Neuronal stem cell (in vitro differentiated cells): Measurements from ENCODE around the gene HERC3.

ENCODE experiments used
- DNase-seq: peaks from one replicate; pipeline ENCODE4 v3.0.0-alpha.2; 2013; ENCODE audit warnings: low spot score
- H2AFZ ChIP-seq: one replicate; pipeline ENCODE4 v1.6.1; 2013; ENCODE audit warnings: mild to moderate bottlenecking, low read length, inconsistent platforms
- H2AK5ac ChIP-seq: 2 replicates; pipeline ENCODE4 v1.6.1; 2013; ENCODE audit warnings: low read depth, mild to moderate bottlenecking, inconsistent platforms, low read length, moderate library complexity, mixed read lengths
- H2BK120ac ChIP-seq: 2 replicates; pipeline ENCODE4 v1.6.1; 2013; ENCODE audit warnings: low read depth, mild to moderate bottlenecking, inconsistent platforms, low read length, moderate library complexity, mixed read lengths
- H2BK12ac ChIP-seq: one replicate; pipeline ENCODE4 v1.6.1; 2013; ENCODE audit warnings: low read length, inconsistent platforms
- H2BK15ac ChIP-seq: 2 replicates; pipeline ENCODE4 v1.6.1; 2013; ENCODE audit warnings: mild to moderate bottlenecking, low read length, inconsistent platforms, mixed read lengths
- H2BK5ac ChIP-seq: one replicate; pipeline ENCODE4 v1.6.1; 2013; ENCODE audit warnings: inconsistent platforms, mild to moderate bottlenecking, low read length, moderate library complexity
- H3K14ac ChIP-seq: one replicate; pipeline ENCODE4 v1.6.1; 2013; ENCODE audit warnings: low read length, inconsistent platforms
- H3K18ac ChIP-seq: 2 replicates; pipeline ENCODE4 v1.6.1; 2013; ENCODE audit warnings: low read length, inconsistent platforms
- H3K23ac ChIP-seq: 2 replicates; pipeline ENCODE4 v1.6.1; 2013; ENCODE audit warnings: low read depth, mild to moderate bottlenecking, mixed read lengths, low read length, inconsistent platforms; ENCODE audit not compliant: poor library complexity
- H3K27ac ChIP-seq: replicated peaks from 3 replicates; pipeline ENCODE4 v1.5.1; 2013; ENCODE audit warnings: low read length, inconsistent platforms
- H3K27me3 ChIP-seq, 3 experiments: 2 replicates each; pipeline ENCODE4 v1.6.1; 2013; ENCODE audit warnings: low read length in 3 of 3, mild to moderate bottlenecking in 2 of 3, inconsistent platforms in 1 of 3, low read depth in 1 of 3, mixed read lengths in 1 of 3, moderate library complexity in 1 of 3; ENCODE audit not compliant: control insufficient read depth in 3 of 3, insufficient read depth in 3 of 3
- H3K36me3 ChIP-seq, 2 donors: replicated peaks in 1 of 2; 2 replicates each; pipeline ENCODE4 v1.6.1; 2013; ENCODE audit warnings: low read length in 2 of 2; ENCODE audit not compliant: control insufficient read depth in 2 of 2, insufficient read depth in 2 of 2
- H3K4ac ChIP-seq: 2 replicates; pipeline ENCODE4 v1.6.1; 2013; ENCODE audit warnings: inconsistent platforms, mild to moderate bottlenecking, low read length, moderate library complexity
- H3K4me1 ChIP-seq, 2 donors: 1 replicate in 1 of 2; 2 replicates in 1 of 2; pipeline ENCODE4 v1.6.1; 2013; ENCODE audit warnings: low read length in 2 of 2, low read depth in 1 of 2; ENCODE audit not compliant: control insufficient read depth in 2 of 2, insufficient read depth in 1 of 2
- H3K4me2 ChIP-seq: one replicate; pipeline ENCODE4 v1.6.1; 2013; ENCODE audit warnings: mild to moderate bottlenecking, low read length, inconsistent platforms; ENCODE audit not compliant: insufficient read depth, poor library complexity, severe bottlenecking
- H3K4me3 ChIP-seq, 2 donors: 2 replicates each; pipeline ENCODE4 v1.5.1; 2013; ENCODE audit warnings: low read length in 2 of 2, mild to moderate bottlenecking in 2 of 2, inconsistent platforms in 1 of 2, moderate library complexity in 1 of 2
- H3K79me1 ChIP-seq: one replicate; pipeline ENCODE4 v1.6.1; 2013; ENCODE audit warnings: low read depth, mild to moderate bottlenecking, inconsistent platforms, low read length, moderate library complexity
- H3K9ac ChIP-seq: one replicate; pipeline ENCODE4 v1.6.1; 2013; ENCODE audit warnings: mild to moderate bottlenecking, low read depth, low read length, inconsistent platforms; ENCODE audit not compliant: poor library complexity
- H3K9me3 ChIP-seq, 2 donors: replicated peaks in 1 of 2; 2 replicates each; pipeline versions ENCODE3 to v1.6.1; 2013; ENCODE audit warnings: low read length in 2 of 2, mild to moderate bottlenecking in 2 of 2, inconsistent platforms in 1 of 2, low read depth in 1 of 2, mixed read lengths in 1 of 2, moderate library complexity in 1 of 2; ENCODE audit not compliant: control insufficient read depth in 2 of 2, insufficient read depth in 1 of 2
- H4K8ac ChIP-seq: one replicate; pipeline ENCODE4 v1.6.1; 2013; ENCODE audit warnings: low read depth, mild to moderate bottlenecking, inconsistent platforms, low read length, moderate library complexity
- H4K91ac ChIP-seq: one replicate; pipeline ENCODE4 v1.6.1; 2013; ENCODE audit warnings: low read length, low read depth, mild to moderate bottlenecking, inconsistent platforms; ENCODE audit not compliant: poor library complexity
- WGBS, 2 donors: extraction: QIAGEN DNeasy Blood & Tissue Kit; methylation state at CpG; one replicate each; pipeline ENCODE4 v1.1.7; 2013; ENCODE audit warnings: missing lambda C conversion rate in 2 of 2, mixed read lengths in 1 of 2; ENCODE audit not compliant: insufficient read length in 2 of 2, insufficient replicate concordance in 1 of 2; ENCODE audit errors: extremely low coverage in 2 of 2; 5-methylcytosine and 5-hydroxymethylcytosine counted together

HERC3 gene

GRCh38 chr4:88755454-88755853, 163.2 kb downstream of the HERC3 start:
- no peak overlapping the region for H3K23ac ChIP-seq
- peaks cover 9 to 14% of the 10 kb centered on the region in 2 donors for H3K4me1 ChIP-seq
- H3K79me1 ChIP-seq: no peaks in the 10 kb centered on the region
- H3K18ac ChIP-seq: no peak overlapping the region
- H3K14ac ChIP-seq: no peak overlapping the region
- no peak overlapping the region for H3K4ac ChIP-seq
- no peak overlapping the region for H3K27ac ChIP-seq
- H3K9me3 ChIP-seq: no peaks in the 10 kb centered on the region
- H3K4me3 ChIP-seq: no peak overlapping the region
- H3K4me2 ChIP-seq: no peak overlapping the region
- H2BK15ac ChIP-seq: no peak overlapping the region
- no CpG with 5 or more reads among the region's 1 CpG for WGBS, 2 donors
- no peak overlapping the region for H4K8ac ChIP-seq
- H3K36me3 ChIP-seq: peaks cover 0 to 2% of the 10 kb centered on the region in 2 donors
- H3K9ac ChIP-seq: no peak overlapping the region
- no peak overlapping the region for H4K91ac ChIP-seq
- H2BK12ac ChIP-seq: no peak overlapping the region
- H2BK120ac ChIP-seq: no peak overlapping the region
- H2BK5ac ChIP-seq: no peak overlapping the region
- no peak overlapping the region for H2AFZ ChIP-seq
- DNase-seq: no peak
- H3K27me3 ChIP-seq: no peaks in the 10 kb centered on the region
- no peak overlapping the region for H2AK5ac ChIP-seq

DNA sequence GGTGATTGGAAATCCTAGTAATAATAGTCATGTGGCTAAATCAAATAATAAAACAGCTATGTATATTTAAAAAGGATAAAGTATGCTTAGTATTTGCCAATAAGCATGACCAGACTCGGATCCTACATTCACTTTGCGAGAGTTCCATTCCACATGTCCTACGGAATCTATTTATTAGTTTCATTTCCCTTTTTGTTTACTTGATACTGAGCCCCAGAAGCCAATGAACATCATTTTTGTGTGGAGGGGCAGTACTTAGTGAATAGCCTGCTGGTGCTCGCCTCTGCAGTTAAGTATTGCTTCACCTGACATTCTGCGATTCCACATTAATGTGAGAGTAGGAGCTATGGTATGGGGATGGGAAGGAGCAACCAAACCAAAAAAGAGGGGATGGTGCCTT, 163.9 kb downstream of the HERC3 start:
- no peaks in the 10 kb centered on the region for H3K79me1 ChIP-seq
- H2AK5ac ChIP-seq: no peak overlapping the region
- peaks cover 9 to 14% of the 10 kb centered on the region in 2 donors for H3K4me1 ChIP-seq
- no peak overlapping the region for H3K23ac ChIP-seq
- no peak overlapping the region for H2BK15ac ChIP-seq
- no peak overlapping the region for H2AFZ ChIP-seq
- H3K9ac ChIP-seq: no peak overlapping the region
- H4K91ac ChIP-seq: no peak overlapping the region
- no peak overlapping the region for H3K14ac ChIP-seq
- H3K27me3 ChIP-seq: no peaks in the 10 kb centered on the region
- no peak overlapping the region for H3K4me3 ChIP-seq
- no peak overlapping the region for H3K27ac ChIP-seq
- no peak overlapping the region for H3K4me2 ChIP-seq
- no peak for DNase-seq
- H2BK120ac ChIP-seq: no peak overlapping the region
- H3K18ac ChIP-seq: no peak overlapping the region
- H2BK12ac ChIP-seq: no peak overlapping the region
- H4K8ac ChIP-seq: no peak overlapping the region
- no peaks in the 10 kb centered on the region for H3K36me3 ChIP-seq
- WGBS, 2 donors: no CpG with 5 or more reads among the region's 5 CpGs
- no peaks in the 10 kb centered on the region for H3K9me3 ChIP-seq
- H2BK5ac ChIP-seq: no peak overlapping the region
- H3K4ac ChIP-seq: no peak overlapping the region

DNA sequence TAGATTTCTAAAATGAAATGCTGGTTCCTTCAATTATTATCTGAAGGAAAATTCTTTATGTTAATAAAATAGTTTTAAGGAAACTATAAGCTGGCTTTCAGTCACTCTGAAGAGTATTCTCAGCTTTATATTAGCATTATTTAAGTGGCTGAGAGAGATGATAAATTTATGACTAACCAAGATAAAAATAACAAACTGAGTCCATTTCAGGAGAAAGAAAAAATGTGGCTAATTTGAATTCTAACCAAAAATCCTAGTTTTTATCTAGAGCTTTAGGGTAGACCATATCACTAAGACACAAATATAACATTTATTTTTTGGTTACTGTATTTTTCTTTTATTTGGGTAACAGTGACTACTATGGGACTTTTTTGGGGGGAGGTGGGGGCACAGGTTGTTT, 164.8 kb downstream of the HERC3 start:
- peaks cover 9 to 17% of the 10 kb centered on the region in 2 donors for H3K4me1 ChIP-seq
- no peaks in the 10 kb centered on the region for H3K9me3 ChIP-seq
- H2BK120ac ChIP-seq: no peak overlapping the region
- no peaks in the 10 kb centered on the region for H3K79me1 ChIP-seq
- no peak overlapping the region for H2BK12ac ChIP-seq
- H3K4me3 ChIP-seq: no peak overlapping the region
- H2AK5ac ChIP-seq: no peak overlapping the region
- H3K27me3 ChIP-seq: no peaks in the 10 kb centered on the region
- no peak overlapping the region for H2AFZ ChIP-seq
- H3K14ac ChIP-seq: no peak overlapping the region
- H3K23ac ChIP-seq: no peak overlapping the region
- H3K18ac ChIP-seq: no peak overlapping the region
- H3K36me3 ChIP-seq: no peaks in the 10 kb centered on the region
- H3K4ac ChIP-seq: no peak overlapping the region
- H3K27ac ChIP-seq: no peak overlapping the region
- H3K4me2 ChIP-seq: no peak overlapping the region
- no peak overlapping the region for H4K91ac ChIP-seq
- DNase-seq: no peak
- H3K9ac ChIP-seq: no peak overlapping the region
- no peak overlapping the region for H4K8ac ChIP-seq
- no peak overlapping the region for H2BK15ac ChIP-seq
- no peak overlapping the region for H2BK5ac ChIP-seq

- no peak overlapping the region for H2BK15ac ChIP-seq
These were observed 165.5 kb downstream of the HERC3 start for GRCh38 chr4:88757776-88758175.

More at GRCh38 chr4:88757776-88758175, 165.5 kb downstream of the HERC3 start:
- no peak overlapping the region for H3K14ac ChIP-seq
- no peak for DNase-seq
- H3K9me3 ChIP-seq: no peaks in the 10 kb centered on the region
- no peak overlapping the region for H3K4me3 ChIP-seq
- no peak overlapping the region for H2BK12ac ChIP-seq
- no peak overlapping the region for H2AFZ ChIP-seq
- H3K4me2 ChIP-seq: no peak overlapping the region
- no CpG with 5 or more reads among the region's 6 CpGs for WGBS, 2 donors
- no peak overlapping the region for H4K91ac ChIP-seq
- no peak overlapping the region for H3K9ac ChIP-seq
- H3K18ac ChIP-seq: no peak overlapping the region
- no peak overlapping the region for H2AK5ac ChIP-seq
- no peaks in the 10 kb centered on the region for H3K27me3 ChIP-seq
- no peak overlapping the region for H2BK5ac ChIP-seq
- no peak overlapping the region for H3K4ac ChIP-seq
- H2BK120ac ChIP-seq: no peak overlapping the region
- H3K79me1 ChIP-seq: no peaks in the 10 kb centered on the region
- no peak overlapping the region for H4K8ac ChIP-seq
- H3K4me1 ChIP-seq: peaks cover 9 to 21% of the 10 kb centered on the region in 2 donors
- no peak overlapping the region for H3K27ac ChIP-seq
- no peaks in the 10 kb centered on the region for H3K36me3 ChIP-seq
- no peak overlapping the region for H3K23ac ChIP-seq
